ENCODE results near the gene HYAL4.
"Not testable (repeated sequence)": the region's sequence is repeated elsewhere in the genome, so short reads cannot be mapped to it uniquely, and the experiment has no call there.

Gene HYAL4

GRCh38 chr7:123844712-123845219, at the start of gene HYAL4:
Gene HYAL4 (plus strand): TSS chr7:123845169. CDS start chr7:123868274, 23,105 bp downstream.
- no peak within 1 kb of the TSS for H3K27ac Mint-ChIP-seq

DNA sequence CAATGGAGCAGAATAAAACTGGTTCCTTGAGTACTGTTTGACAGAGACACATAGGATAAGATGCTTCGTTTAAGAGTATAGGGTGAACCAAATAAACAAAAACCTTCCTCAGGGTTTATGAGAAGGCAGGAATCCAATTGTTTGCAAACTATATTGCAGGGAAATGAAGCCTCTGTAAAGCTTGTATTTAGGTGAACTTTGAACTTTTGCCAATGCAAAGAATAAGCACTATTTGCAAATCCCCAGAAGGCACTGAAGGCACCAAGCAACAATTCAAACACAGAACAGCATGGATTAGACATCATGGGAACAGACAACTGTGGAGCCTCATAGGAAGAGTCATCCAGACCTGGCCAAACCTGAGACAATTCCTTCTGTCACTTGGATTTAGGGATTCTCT, 49.1 kb upstream of the HYAL4 start:
- no peaks in the 10 kb centered on the region for H3K27me3 Mint-ChIP-seq (ENCODE audit: low read depth)
- H3K9me3 Mint-ChIP-seq: no peaks in the 10 kb centered on the region
- H3K27ac Mint-ChIP-seq: no peak overlapping the region
- H3K4me1 Mint-ChIP-seq (ENCODE audit: low read depth): no peaks in the 10 kb centered on the region
- no peak overlapping the region for H3K4me3 Mint-ChIP-seq
- H3K36me3 Mint-ChIP-seq (ENCODE audit: low read depth): no peaks in the 10 kb centered on the region

More at GRCh38 chr7:123844712-123845219, at the start of gene HYAL4:
- no peak within 1 kb of the TSS for H3K4me3 Mint-ChIP-seq
- H3K27me3 Mint-ChIP-seq (ENCODE audit: low read depth): peaks cover 7% of the 10 kb centered on the region
- H3K9me3 Mint-ChIP-seq: no peaks in the 10 kb centered on the region
- H3K4me1 Mint-ChIP-seq (ENCODE audit: low read depth): no peaks in the 10 kb centered on the region
- H3K36me3 Mint-ChIP-seq (ENCODE audit: low read depth): no peaks in the 10 kb centered on the region

DNA sequence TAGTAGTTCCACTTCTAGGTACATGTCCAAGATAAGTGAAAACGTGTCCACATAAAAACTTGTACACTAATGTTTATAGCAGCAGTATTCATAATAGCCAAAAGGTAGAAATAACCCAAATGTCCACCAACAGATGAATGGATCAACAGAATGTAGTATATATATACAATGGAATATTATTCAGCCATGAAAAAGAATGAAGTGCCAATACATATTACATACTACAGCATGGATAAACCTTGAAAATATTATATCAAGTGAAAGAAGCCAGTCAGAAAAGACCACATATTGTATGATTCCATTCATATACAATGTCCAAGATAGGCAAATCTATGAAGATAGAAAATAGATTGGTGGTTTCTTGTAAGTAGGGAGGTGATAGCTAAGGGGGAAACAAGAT, 48.4 kb upstream of the HYAL4 start:
- no peaks in the 10 kb centered on the region for H3K4me1 Mint-ChIP-seq (ENCODE audit: low read depth)
- no peaks in the 10 kb centered on the region for H3K36me3 Mint-ChIP-seq (ENCODE audit: low read depth)
- no peaks in the 10 kb centered on the region for H3K27me3 Mint-ChIP-seq (ENCODE audit: low read depth)
- no peaks in the 10 kb centered on the region for H3K9me3 Mint-ChIP-seq
- no peak overlapping the region for H3K27ac Mint-ChIP-seq
- no peak overlapping the region for H3K4me3 Mint-ChIP-seq

DNA sequence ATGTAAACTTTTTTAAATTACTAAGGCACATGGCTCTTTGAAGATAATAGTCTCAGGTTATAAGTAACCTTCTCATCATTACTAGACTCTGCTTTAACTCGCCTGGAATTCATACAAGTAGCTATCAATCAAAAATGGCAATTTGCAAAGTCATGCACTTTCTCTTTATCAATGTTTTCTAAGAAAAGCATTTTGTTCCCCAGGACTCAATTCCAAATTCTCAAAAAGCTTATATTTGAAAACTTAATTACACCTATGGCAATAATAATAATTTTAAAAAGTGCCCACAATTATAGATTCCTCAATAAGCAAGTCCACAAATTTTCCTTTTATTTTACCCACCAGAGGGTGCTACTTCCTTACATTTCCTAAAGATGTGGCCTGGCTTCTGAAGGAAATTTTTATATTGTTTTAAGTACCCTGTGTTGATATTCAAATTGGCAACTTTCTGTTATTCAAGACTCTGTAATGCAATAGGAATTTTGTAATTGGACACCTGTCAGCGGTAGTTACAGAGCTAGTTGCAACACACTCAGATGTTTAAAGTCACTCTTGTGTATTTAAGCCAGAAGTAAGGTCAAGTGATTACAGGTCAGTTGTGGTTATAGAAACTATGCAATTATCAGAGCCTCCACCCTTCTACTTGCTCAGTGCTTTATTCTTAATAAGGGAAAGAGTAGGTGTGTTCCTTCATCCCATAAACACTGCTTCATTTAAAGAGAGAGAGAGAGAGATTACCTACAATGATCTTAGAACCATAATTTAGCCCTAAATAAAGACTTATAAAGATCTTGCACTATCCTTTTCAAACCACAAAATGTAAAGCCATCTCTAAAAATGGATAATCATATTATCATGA, 47.1 kb upstream of the HYAL4 start:
- Mint-ChIP-seq H3K9me3 (no peaks in the 10 kb centered on the region), H3K4me1 (ENCODE audit: low read depth) (no peaks in the 10 kb centered on the region), H3K27ac (no peak overlapping the region), H3K27me3 (ENCODE audit: low read depth) (no peaks in the 10 kb centered on the region), H3K36me3 (ENCODE audit: low read depth) (no peaks in the 10 kb centered on the region), H3K4me3 (no peak overlapping the region)

GRCh38 chr7:123798532-123799188, 46.3 kb upstream of the HYAL4 start:
- Mint-ChIP-seq H3K36me3 (ENCODE audit: low read depth) (no peaks in the 10 kb centered on the region), H3K4me1 (ENCODE audit: low read depth) (no peaks in the 10 kb centered on the region), H3K9me3 (no peaks in the 10 kb centered on the region), H3K27me3 (ENCODE audit: low read depth) (no peaks in the 10 kb centered on the region), H3K4me3 (no peak overlapping the region), H3K27ac (no peak overlapping the region)

DNA sequence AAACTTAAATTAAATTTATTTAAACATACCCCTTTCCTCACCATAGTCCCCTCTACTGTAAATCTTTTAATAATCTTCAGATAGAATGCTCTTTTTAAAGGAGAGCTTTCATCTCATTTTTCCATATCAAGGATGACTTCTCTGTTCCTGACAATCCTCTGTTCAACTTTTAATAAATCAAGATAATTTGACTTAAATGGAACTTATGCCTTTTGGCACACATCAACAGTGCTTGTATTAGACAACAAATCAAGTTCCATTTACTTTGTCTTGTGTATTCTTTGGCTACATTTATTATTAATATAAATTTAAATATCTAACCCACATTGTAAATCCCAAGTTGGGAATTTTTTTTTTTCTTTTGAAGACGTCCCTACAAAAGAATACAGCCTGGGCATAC, 42.7 kb upstream of the HYAL4 start:
- Mint-ChIP-seq H3K36me3 (ENCODE audit: low read depth) (no peaks in the 10 kb centered on the region), H3K9me3 (no peaks in the 10 kb centered on the region), H3K4me3 (no peak overlapping the region), H3K27me3 (ENCODE audit: low read depth) (no peaks in the 10 kb centered on the region), H3K4me1 (ENCODE audit: low read depth) (no peaks in the 10 kb centered on the region), H3K27ac (no peak overlapping the region)

DNA sequence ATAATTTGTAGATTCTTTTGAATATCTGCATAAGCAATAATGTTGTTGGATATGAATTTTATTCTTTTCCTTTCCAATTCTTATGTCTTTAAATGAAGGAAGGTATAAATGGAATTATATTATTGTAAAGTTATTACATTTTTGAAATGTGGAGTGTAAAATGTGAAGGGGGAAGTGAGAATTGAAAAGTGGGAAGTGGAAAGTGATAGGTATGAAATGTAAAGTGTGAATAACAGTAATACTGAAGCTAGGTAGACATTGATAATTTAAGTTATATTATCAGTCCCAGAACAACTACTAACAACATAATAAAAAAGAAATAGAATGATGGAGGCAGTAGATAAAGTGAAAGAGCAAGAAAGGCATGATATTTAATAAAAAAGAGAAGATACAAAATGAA, 39.7 kb upstream of the HYAL4 start:
- H3K27me3 Mint-ChIP-seq (ENCODE audit: low read depth): no peaks in the 10 kb centered on the region
- H3K9me3 Mint-ChIP-seq: no peaks in the 10 kb centered on the region
- H3K36me3 Mint-ChIP-seq (ENCODE audit: low read depth): no peaks in the 10 kb centered on the region

GRCh38 chr7:123809471-123809870, 35.5 kb upstream of the HYAL4 start:
- peaks cover 4% of the 10 kb centered on the region for H3K9me3 Mint-ChIP-seq
- no peak overlapping the region for H3K27ac Mint-ChIP-seq
- H3K27me3 Mint-ChIP-seq (ENCODE audit: low read depth): peaks cover 4% of the 10 kb centered on the region
- H3K36me3 Mint-ChIP-seq (ENCODE audit: low read depth): no peaks in the 10 kb centered on the region
- no peaks in the 10 kb centered on the region for H3K4me1 Mint-ChIP-seq (ENCODE audit: low read depth)
- no peak overlapping the region for H3K4me3 Mint-ChIP-seq

More for the DNA sequence above, 39.7 kb upstream of the HYAL4 start:
- Mint-ChIP-seq H3K4me3 (no peak overlapping the region), H3K27ac (no peak overlapping the region), H3K4me1 (ENCODE audit: low read depth) (no peaks in the 10 kb centered on the region)

DNA sequence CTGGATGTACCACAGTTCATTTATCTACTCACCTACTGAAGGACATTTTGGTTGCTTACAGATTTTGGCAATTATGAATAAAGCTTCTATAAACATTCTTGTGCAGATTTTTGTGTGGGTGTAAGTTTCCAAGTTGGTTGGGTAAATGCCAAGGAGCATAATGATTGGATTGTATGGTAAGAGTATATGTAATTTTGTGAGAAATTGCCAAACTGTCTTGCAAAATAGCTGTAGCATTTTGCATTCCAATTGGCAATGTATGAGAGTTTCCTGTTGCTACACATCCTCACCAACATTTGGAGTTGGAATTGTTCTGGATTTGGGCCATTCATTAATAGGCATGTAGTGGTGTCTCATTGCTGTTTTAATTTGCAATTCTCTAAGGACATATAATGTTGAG, 33.9 kb upstream of the HYAL4 start:
- Mint-ChIP-seq H3K4me3 (no peak overlapping the region), H3K36me3 (ENCODE audit: low read depth) (no peaks in the 10 kb centered on the region), H3K4me1 (ENCODE audit: low read depth) (no peaks in the 10 kb centered on the region), H3K27me3 (ENCODE audit: low read depth) (peaks cover 4% of the 10 kb centered on the region), H3K27ac (no peak overlapping the region), H3K9me3 (peaks cover 4% of the 10 kb centered on the region)

- Mint-ChIP-seq H3K27ac (no peak overlapping the region), H3K4me3 (no peak overlapping the region), H3K27me3 (ENCODE audit: low read depth) (no peaks in the 10 kb centered on the region)
These were observed 28.1 kb upstream of the HYAL4 start for GRCh38 chr7:123816916-123817315.

DNA sequence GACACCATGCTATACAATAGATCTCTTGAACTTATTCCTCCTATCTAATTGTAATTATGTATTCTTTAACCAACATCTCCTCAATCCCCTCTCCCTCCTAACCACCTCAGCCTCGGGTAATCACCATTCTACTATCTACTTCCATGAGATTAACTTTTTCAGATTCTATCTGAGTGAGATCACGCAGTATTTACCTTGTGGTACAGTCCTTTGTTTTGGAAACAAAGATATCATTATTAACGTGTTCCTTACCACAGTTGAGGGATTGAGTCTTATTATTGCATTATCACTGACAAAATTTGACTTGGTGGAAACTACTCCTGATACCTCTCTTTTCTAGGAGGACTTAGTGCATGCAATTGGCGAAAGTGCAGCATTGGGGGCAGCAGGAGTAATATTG, 26.0 kb upstream of the HYAL4 start:
- Mint-ChIP-seq H3K27me3 (ENCODE audit: low read depth) (no peaks in the 10 kb centered on the region), H3K9me3 (no peaks in the 10 kb centered on the region), H3K4me1 (ENCODE audit: low read depth) (peaks cover 3% of the 10 kb centered on the region), H3K27ac (no peak overlapping the region), H3K36me3 (ENCODE audit: low read depth) (no peaks in the 10 kb centered on the region), H3K4me3 (no peak overlapping the region)

More at GRCh38 chr7:123816916-123817315, 28.1 kb upstream of the HYAL4 start:
- H3K9me3 Mint-ChIP-seq: no peaks in the 10 kb centered on the region
- H3K4me1 Mint-ChIP-seq (ENCODE audit: low read depth): no peaks in the 10 kb centered on the region
- H3K36me3 Mint-ChIP-seq (ENCODE audit: low read depth): no peaks in the 10 kb centered on the region

- H3K36me3 Mint-ChIP-seq (ENCODE audit: low read depth); H3K4me3 Mint-ChIP-seq; H3K27ac Mint-ChIP-seq; H3K27me3 Mint-ChIP-seq (ENCODE audit: low read depth); H3K9me3 Mint-ChIP-seq: not testable (repeated sequence)
- H3K4me1 Mint-ChIP-seq (ENCODE audit: low read depth): peaks cover 10% of the 10 kb centered on the region
These were observed 25.2 kb upstream of the HYAL4 start for GRCh38 chr7:123819795-123820194.

DNA sequence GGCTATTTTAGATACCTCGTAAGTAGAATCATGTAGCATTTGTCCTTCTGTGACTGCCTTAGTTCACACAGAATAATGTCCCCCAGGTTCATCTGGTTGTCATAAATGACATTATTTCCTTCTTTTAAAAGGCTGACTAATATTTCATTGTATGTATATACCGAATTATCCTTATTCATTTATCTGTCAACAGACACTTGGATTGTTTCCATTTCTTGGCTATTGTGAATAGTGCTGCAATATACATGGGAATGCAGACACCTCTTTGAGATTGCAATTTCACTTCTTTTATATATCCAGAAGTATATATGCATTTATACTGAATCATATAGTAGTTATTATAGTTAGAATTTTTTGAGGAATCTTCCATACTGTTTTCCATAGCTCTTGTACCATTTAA, 24.1 kb upstream of the HYAL4 start:
- Mint-ChIP-seq H3K27ac (no peak overlapping the region), H3K36me3 (ENCODE audit: low read depth) (no peaks in the 10 kb centered on the region), H3K9me3 (no peaks in the 10 kb centered on the region), H3K27me3 (ENCODE audit: low read depth) (no peaks in the 10 kb centered on the region), H3K4me1 (ENCODE audit: low read depth) (peaks cover 12% of the 10 kb centered on the region), H3K4me3 (no peak overlapping the region)

- H3K36me3 Mint-ChIP-seq (ENCODE audit: low read depth): no peaks in the 10 kb centered on the region
- H3K4me3 Mint-ChIP-seq: no peak overlapping the region
- no peaks in the 10 kb centered on the region for H3K27me3 Mint-ChIP-seq (ENCODE audit: low read depth)
- no peaks in the 10 kb centered on the region for H3K9me3 Mint-ChIP-seq
- peaks cover 12% of the 10 kb centered on the region for H3K4me1 Mint-ChIP-seq (ENCODE audit: low read depth)
- H3K27ac Mint-ChIP-seq: no peak overlapping the region
These were observed 23.6 kb upstream of the HYAL4 start for GRCh38 chr7:123821320-123821719.
